Loucy (cell line): ENCODE results near the gene ACTL8.

ENCODE experiments used
- H2AFZ ChIP-seq: fragments of 200-600 bp; sonication (generic); 2 replicates; pipeline ENCODE4 v1.6.0; 2016; ENCODE audit warnings: antibody characterized with exemption, mild to moderate bottlenecking, low read length, moderate library complexity
- H3F3A ChIP-seq: fragments of 200-600 bp; 2 replicates; pipeline ENCODE4 v1.6.0; 2016; ENCODE audit warnings: antibody characterized with exemption, low read depth, mild to moderate bottlenecking
- H3K27me3 ChIP-seq: fragments of 200-600 bp; sonication (generic); 2 replicates; pipeline ENCODE4 v1.6.1; 2014; ENCODE audit warnings: low read length, mild to moderate bottlenecking; ENCODE audit not compliant: insufficient read depth, poor library complexity, severe bottlenecking
- H3K36me3 ChIP-seq: fragments of 200-600 bp; sonication (generic); 2 replicates; pipeline ENCODE4 v1.6.1; 2016; ENCODE audit warnings: low read length; ENCODE audit not compliant: insufficient read depth
- H3K4me1 ChIP-seq: fragments of 200-600 bp; sonication (generic); 2 replicates; pipeline ENCODE4 v1.5.1; 2014; ENCODE audit warnings: low read length, mild to moderate bottlenecking; ENCODE audit not compliant: insufficient read depth, poor library complexity, severe bottlenecking
- H3K4me2 ChIP-seq: fragments of 200-600 bp; sonication (generic); 2 replicates; pipeline ENCODE4 v1.6.0; 2014; ENCODE audit warnings: antibody characterized with exemption, low read length, low read depth, mild to moderate bottlenecking; ENCODE audit not compliant: poor library complexity, severe bottlenecking
- H3K4me3 ChIP-seq: fragments of 200-600 bp; sonication (generic); 2 replicates; pipeline ENCODE4 v1.5.1; 2014; ENCODE audit warnings: low read length, mild to moderate bottlenecking, mixed read lengths; ENCODE audit not compliant: poor library complexity, severe bottlenecking
- H3K79me2 ChIP-seq: fragments of 200-600 bp; sonication (generic); 2 replicates; pipeline ENCODE4 v1.6.1; 2014; ENCODE audit warnings: low read length; ENCODE audit not compliant: insufficient read depth
- H3K9ac ChIP-seq: fragments of 200-600 bp; sonication (generic); 2 replicates; pipeline ENCODE4 v1.6.0; 2014; ENCODE audit warnings: mild to moderate bottlenecking, low read depth, low read length, moderate library complexity; ENCODE audit not compliant: poor library complexity, severe bottlenecking
- H3K9me2 ChIP-seq: fragments of 200-600 bp; sonication (generic); replicated peaks from 2 replicates; pipeline ENCODE4 v1.6.1; 2016; ENCODE audit warnings: low read depth, low read length, mixed read lengths
- H3K9me3 ChIP-seq: fragments of 200-600 bp; sonication (generic); 2 replicates; pipeline ENCODE4 v1.6.1; 2014; ENCODE audit warnings: mild to moderate bottlenecking, antibody characterized with exemption, low read length, low read depth; ENCODE audit not compliant: insufficient read depth
- H4K20me1 ChIP-seq: fragments of 200-600 bp; sonication (generic); 2 replicates; pipeline ENCODE4 v1.6.0; 2014; ENCODE audit warnings: antibody characterized with exemption, low read length, mild to moderate bottlenecking; ENCODE audit not compliant: insufficient read depth, poor library complexity, severe bottlenecking
- CTCF ChIP-seq: fragments of 200-600 bp; sonication (generic); conservative IDR thresholded peaks from 2 replicates; pipeline ENCODE4 v1.5.1; 2014; ENCODE audit warnings: mild to moderate bottlenecking, antibody characterized with exemption, low read length
- EZH2phosphoT487 ChIP-seq: fragments of 200-600 bp; IDR thresholded peaks from 2 replicates; pipeline ENCODE4 v1.6.1; 2018; ENCODE audit warnings: antibody characterized with exemption, mild to moderate bottlenecking, moderate library complexity, borderline replicate concordance

Gene ACTL8

GRCh38 chr1:17833661-17834501 is 78.7 kb downstream of the ACTL8 start:
- H3K4me1 ChIP-seq, result no peaks in the 10 kb centered on the region
- H2AFZ ChIP-seq, result no peak overlapping the region
- H4K20me1 ChIP-seq, result no peaks in the 10 kb centered on the region
- no peaks in the 10 kb centered on the region for H3F3A ChIP-seq
- H3K9ac ChIP-seq, result no peak overlapping the region
- H3K27me3 ChIP-seq, result no peaks in the 10 kb centered on the region
- no peak overlapping the region for H3K4me2 ChIP-seq
- H3K4me3 ChIP-seq, result no peak overlapping the region
- no peak for TF ChIP-seq EZH2phosphoT487
- no peak for TF ChIP-seq CTCF
- H3K9me2 ChIP-seq, result no peaks in the 10 kb centered on the region
- H3K9me3 ChIP-seq, result 0 out of 2 replicates have a peak, but pooled peaks cover 6% of the 10 kb centered on the region
- H3K36me3 ChIP-seq, result no peaks in the 10 kb centered on the region
- no peaks in the 10 kb centered on the region for H3K79me2 ChIP-seq

GRCh38 chr1:17834561-17835100 is 79.5 kb downstream of the ACTL8 start:
- Histone ChIP-seq H3K27me3 (no peaks in the 10 kb centered on the region), H3K9me2 (no peaks in the 10 kb centered on the region), H3K4me3 (no peak overlapping the region), H3K79me2 (no peaks in the 10 kb centered on the region), H3F3A (no peaks in the 10 kb centered on the region), H3K36me3 (no peaks in the 10 kb centered on the region), H3K9ac (no peak overlapping the region), H3K4me1 (no peaks in the 10 kb centered on the region), H2AFZ (no peak overlapping the region), H3K9me3 (0 out of 2 replicates have a peak, but pooled peaks cover 6% of the 10 kb centered on the region), H3K4me2 (no peak overlapping the region), H4K20me1 (no peaks in the 10 kb centered on the region)
- TF ChIP-seq EZH2phosphoT487, result no peak
- TF ChIP-seq CTCF, result no peak

- Histone ChIP-seq H3K4me2 (no peak overlapping the region), H3K9me3 (peaks cover 6% of the 10 kb centered on the region; the same call in 1 of the 2 replicates), H2AFZ (no peak overlapping the region), H3K9ac (no peak overlapping the region), H3K9me2 (no peaks in the 10 kb centered on the region), H3F3A (no peaks in the 10 kb centered on the region), H3K4me3 (no peak overlapping the region), H3K27me3 (no peaks in the 10 kb centered on the region), H3K79me2 (no peaks in the 10 kb centered on the region), H3K4me1 (no peaks in the 10 kb centered on the region), H4K20me1 (no peaks in the 10 kb centered on the region), H3K36me3 (no peaks in the 10 kb centered on the region)
- no peak for TF ChIP-seq CTCF
- TF ChIP-seq EZH2phosphoT487, result no peak
These were observed 82.3 kb downstream of the ACTL8 start for GRCh38 chr1:17837233-17838030.
